ENCODE measurements around the gene RFPL2. TPM values are rescaled to one million over a fixed set of nuclear protein-coding genes. Genes with fewer than 3 reads are reported as not detected.
"Not testable (repeated sequence)": the region's sequence is repeated elsewhere in the genome, so short reads cannot be mapped to it uniquely, and the experiment has no call there.

Gene RFPL2
- total RNA-seq, 1 experiment from 2014 or later = not detected

DNA sequence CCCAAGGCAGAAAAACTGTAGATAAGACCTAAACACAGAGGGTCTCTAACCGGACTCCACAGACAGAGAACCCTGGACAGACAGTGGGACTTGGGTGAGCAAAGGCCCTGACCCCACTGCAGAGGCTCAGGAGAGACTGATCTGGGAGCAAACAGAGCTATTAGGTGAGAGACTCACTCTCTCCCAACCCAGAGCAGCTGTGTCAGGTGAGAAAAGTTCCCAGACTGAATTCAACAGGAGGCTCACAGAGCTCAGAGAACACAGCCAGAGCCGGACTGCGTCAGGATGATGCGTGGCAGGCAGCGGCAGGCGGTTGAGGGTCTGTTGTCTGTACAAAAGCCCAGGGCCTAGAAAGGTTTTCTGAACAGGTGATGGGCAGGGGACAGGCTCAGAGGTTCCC lies 5.5 kb downstream of the RFPL2 start:
- no peak for TF ChIP-seq EZH2phosphoT487 (IDR thresholded peaks at IDR 0.05; ENCODE audit: borderline replicate concordance, low read length)
- no peak for TF ChIP-seq EZH2 (IDR thresholded peaks at IDR 0.05; ENCODE audit: low read length, unreplicated experiment)
- TF ChIP-seq, protein P1, sequence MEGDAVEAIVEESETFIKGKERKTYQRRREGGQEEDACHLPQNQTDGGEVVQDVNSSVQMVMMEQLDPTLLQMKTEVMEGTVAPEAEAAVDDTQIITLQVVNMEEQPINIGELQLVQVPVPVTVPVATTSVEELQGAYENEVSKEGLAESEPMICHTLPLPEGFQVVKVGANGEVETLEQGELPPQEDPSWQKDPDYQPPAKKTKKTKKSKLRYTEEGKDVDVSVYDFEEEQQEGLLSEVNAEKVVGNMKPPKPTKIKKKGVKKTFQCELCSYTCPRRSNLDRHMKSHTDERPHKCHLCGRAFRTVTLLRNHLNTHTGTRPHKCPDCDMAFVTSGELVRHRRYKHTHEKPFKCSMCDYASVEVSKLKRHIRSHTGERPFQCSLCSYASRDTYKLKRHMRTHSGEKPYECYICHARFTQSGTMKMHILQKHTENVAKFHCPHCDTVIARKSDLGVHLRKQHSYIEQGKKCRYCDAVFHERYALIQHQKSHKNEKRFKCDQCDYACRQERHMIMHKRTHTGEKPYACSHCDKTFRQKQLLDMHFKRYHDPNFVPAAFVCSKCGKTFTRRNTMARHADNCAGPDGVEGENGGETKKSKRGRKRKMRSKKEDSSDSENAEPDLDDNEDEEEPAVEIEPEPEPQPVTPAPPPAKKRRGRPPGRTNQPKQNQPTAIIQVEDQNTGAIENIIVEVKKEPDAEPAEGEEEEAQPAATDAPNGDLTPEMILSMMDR (conservative IDR thresholded peaks at IDR 0.05; ENCODE audit: low read depth, low read length) = no peak
- ChIA-PET POLR2A (ENCODE audit: unreplicated experiment) (no interaction called here), CTCF (no interaction called here)
- H3K4me2 ChIP-seq (ENCODE audit: low read length) = no peak overlapping the region
- no peaks in the 10 kb centered on the region for H4K20me1 ChIP-seq (ENCODE audit: low read length)
- no peaks in the 10 kb centered on the region for H3F3A ChIP-seq (ENCODE audit: low read length, unreplicated experiment)
- H3K36me3 ChIP-seq (ENCODE audit: low read depth, low read length) = no peaks in the 10 kb centered on the region
- no peaks in the 10 kb centered on the region for H3K9me3 ChIP-seq (ENCODE audit: low read length)
- H3K9me2 ChIP-seq (replicated peaks; ENCODE audit: low read length) = no peaks in the 10 kb centered on the region
- DNase-seq (no peak), ATAC-seq (no peak)
- H3K27me3 ChIP-seq (ENCODE audit: low read length) = peaks cover 3% of the 10 kb centered on the region
- no peak overlapping the region for H3K4me3 ChIP-seq (ENCODE audit: low read length)
- no peak overlapping the region for H2AFZ ChIP-seq (ENCODE audit: low read length)
- no peaks in the 10 kb centered on the region for H3K4me1 ChIP-seq (ENCODE audit: insufficient read depth, low read length)
- intact Hi-C loops (cut with micrococcal nuclease) = no loop called here
- H3K9ac ChIP-seq (ENCODE audit: low read length) = no peak overlapping the region
- BruUV-seq (replicated peaks) = no TSS peak
- no peaks in the 10 kb centered on the region for H3K79me2 ChIP-seq (ENCODE audit: low read length)
- H3K27ac ChIP-seq (ENCODE audit: low read length) = no peak overlapping the region

DNA sequence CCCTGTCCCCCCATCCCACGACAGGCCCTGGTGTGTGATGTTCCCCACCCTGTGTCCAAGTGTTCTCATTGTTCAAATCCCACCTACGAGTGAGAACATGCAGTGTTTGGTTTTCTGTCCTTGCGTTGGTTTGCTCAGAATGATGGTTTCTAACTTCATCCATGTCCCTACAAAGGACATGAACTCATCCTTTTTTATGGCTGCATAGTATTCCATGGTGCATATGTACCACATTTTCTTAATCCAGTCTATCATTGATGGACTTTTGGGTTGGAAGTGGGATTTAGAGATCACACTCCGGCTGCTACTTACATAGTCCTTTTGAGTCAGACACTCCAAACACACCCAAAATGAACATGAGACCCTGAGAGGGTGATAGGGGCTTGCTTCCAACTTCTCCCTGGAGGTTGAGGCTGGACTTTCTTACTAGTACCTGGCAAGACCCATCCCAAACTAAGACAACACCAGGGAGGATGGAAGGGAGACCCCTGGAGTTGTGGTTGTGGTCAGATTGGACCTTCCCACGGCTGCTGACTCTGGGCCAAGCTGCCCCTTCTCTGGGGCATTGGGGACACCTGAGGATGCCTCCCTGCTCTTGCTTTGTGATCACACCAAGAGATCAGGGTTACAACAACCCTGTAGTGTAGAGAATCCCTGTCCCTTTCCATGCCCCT lies 7.2 kb downstream of the RFPL2 start:
- H3K36me3 ChIP-seq (ENCODE audit: low read depth, low read length); POLR2A ChIA-PET (ENCODE audit: unreplicated experiment); ATAC-seq; H3K9me2 ChIP-seq (replicated peaks; ENCODE audit: low read length); H3K27ac ChIP-seq (ENCODE audit: low read length); H3K9me3 ChIP-seq (ENCODE audit: low read length); H3K9ac ChIP-seq (ENCODE audit: low read length); DNase-seq; H3K4me1 ChIP-seq (ENCODE audit: insufficient read depth, low read length); CTCF ChIA-PET; H3K79me2 ChIP-seq (ENCODE audit: low read length); BruUV-seq (replicated peaks); H3F3A ChIP-seq (ENCODE audit: low read length, unreplicated experiment); H4K20me1 ChIP-seq (ENCODE audit: low read length); intact Hi-C loops (cut with micrococcal nuclease); H3K27me3 ChIP-seq (ENCODE audit: low read length); H2AFZ ChIP-seq (ENCODE audit: low read length); H3K4me2 ChIP-seq (ENCODE audit: low read length); H3K4me3 ChIP-seq (ENCODE audit: low read length): not testable (repeated sequence)

DNA sequence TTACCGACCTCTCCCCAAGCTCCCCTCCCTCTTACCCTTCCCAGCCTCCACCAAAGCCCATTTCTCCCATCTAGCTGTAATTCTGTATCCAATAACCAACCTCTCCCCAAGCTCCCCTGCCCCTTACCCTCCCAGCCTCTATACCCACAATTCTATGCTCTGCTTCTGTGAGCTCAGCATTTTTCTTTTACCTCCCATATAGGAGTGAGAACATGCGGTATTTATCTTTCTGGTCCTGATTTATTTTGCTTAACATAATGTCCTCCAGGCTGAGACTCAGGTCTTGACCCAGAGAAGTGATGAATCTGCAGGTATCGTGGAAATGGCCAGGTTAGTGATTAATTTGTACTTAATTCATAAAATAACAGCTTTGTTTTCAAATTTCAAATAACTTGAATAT lies 9.0 kb downstream of the RFPL2 start:
- BruUV-seq (replicated peaks); POLR2A ChIA-PET (ENCODE audit: unreplicated experiment); CTCF ChIA-PET; H4K20me1 ChIP-seq (ENCODE audit: low read length); H3K4me3 ChIP-seq (ENCODE audit: low read length); H2AFZ ChIP-seq (ENCODE audit: low read length); intact Hi-C loops (cut with micrococcal nuclease); H3K36me3 ChIP-seq (ENCODE audit: low read depth, low read length); ATAC-seq; H3K4me2 ChIP-seq (ENCODE audit: low read length); H3K9me3 ChIP-seq (ENCODE audit: low read length); H3F3A ChIP-seq (ENCODE audit: low read length, unreplicated experiment); H3K9ac ChIP-seq (ENCODE audit: low read length); H3K27ac ChIP-seq (ENCODE audit: low read length); DNase-seq; H3K9me2 ChIP-seq (replicated peaks; ENCODE audit: low read length); H3K4me1 ChIP-seq (ENCODE audit: insufficient read depth, low read length); H3K79me2 ChIP-seq (ENCODE audit: low read length): not testable (repeated sequence)
- H3K27me3 ChIP-seq (ENCODE audit: low read length) = peaks cover 11% of the 10 kb centered on the region

DNA sequence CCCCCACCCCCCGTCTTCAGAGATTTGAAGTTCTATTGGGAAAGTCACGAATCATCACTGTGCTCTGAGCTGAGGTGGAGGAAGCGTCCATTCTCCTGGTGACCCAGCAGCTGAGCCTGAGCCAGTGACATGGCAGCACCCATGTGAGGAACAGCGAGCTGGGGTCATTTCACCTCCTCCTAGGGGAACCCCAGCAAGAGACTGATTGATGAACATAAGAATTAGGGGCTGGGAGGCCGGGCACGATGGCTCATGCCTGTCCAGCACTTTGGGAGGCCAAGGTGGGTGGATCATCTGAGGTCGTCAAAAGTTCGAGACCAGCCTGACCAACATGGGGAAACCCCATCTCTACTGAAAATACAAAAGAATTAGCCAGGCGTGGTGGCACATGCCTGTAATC lies 11.5 kb downstream of the RFPL2 start:
- DNase-seq; H3K4me3 ChIP-seq (ENCODE audit: low read length); H3K4me1 ChIP-seq (ENCODE audit: insufficient read depth, low read length); H3K9me2 ChIP-seq (replicated peaks; ENCODE audit: low read length); H3K79me2 ChIP-seq (ENCODE audit: low read length); H3K27ac ChIP-seq (ENCODE audit: low read length); intact Hi-C loops (cut with micrococcal nuclease); H3K4me2 ChIP-seq (ENCODE audit: low read length); H3K36me3 ChIP-seq (ENCODE audit: low read depth, low read length); H3K9me3 ChIP-seq (ENCODE audit: low read length); ATAC-seq; H3F3A ChIP-seq (ENCODE audit: low read length, unreplicated experiment); CTCF ChIA-PET; H4K20me1 ChIP-seq (ENCODE audit: low read length); BruUV-seq (replicated peaks); H3K9ac ChIP-seq (ENCODE audit: low read length); POLR2A ChIA-PET (ENCODE audit: unreplicated experiment); H2AFZ ChIP-seq (ENCODE audit: low read length): not testable (repeated sequence)
- H3K27me3 ChIP-seq (ENCODE audit: low read length) = peaks cover 11% of the 10 kb centered on the region

DNA sequence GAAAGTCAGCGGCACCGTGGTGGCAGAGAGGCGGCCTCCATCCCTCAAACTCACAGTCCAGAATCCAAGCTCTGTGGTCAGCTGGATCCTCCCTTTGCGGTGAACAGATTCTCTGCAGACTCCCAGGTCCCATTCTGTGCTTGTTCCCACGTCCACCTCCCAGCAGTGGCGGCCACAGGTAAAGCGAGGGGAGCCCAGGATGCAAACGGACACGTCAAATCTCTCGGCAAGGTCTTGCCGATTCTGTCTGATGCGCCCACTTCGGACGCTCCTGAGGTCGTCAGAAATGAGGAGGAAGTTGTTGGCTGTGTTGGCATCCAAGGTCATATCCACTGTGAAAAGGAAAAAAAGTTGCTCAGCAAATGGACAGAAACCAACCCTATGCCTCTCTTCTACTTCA lies 13.9 kb downstream of the RFPL2 start:
- H3K36me3 ChIP-seq (ENCODE audit: low read depth, low read length); H3K79me2 ChIP-seq (ENCODE audit: low read length); H3K27ac ChIP-seq (ENCODE audit: low read length); H3K4me3 ChIP-seq (ENCODE audit: low read length); H3K4me2 ChIP-seq (ENCODE audit: low read length); H2AFZ ChIP-seq (ENCODE audit: low read length); H3K9me2 ChIP-seq (replicated peaks; ENCODE audit: low read length); H3K9me3 ChIP-seq (ENCODE audit: low read length); H4K20me1 ChIP-seq (ENCODE audit: low read length); BruUV-seq (replicated peaks); POLR2A ChIA-PET (ENCODE audit: unreplicated experiment); CTCF ChIA-PET; H3K4me1 ChIP-seq (ENCODE audit: insufficient read depth, low read length); H3K9ac ChIP-seq (ENCODE audit: low read length); intact Hi-C loops (cut with micrococcal nuclease); ATAC-seq; H3F3A ChIP-seq (ENCODE audit: low read length, unreplicated experiment); DNase-seq: not testable (repeated sequence)
- H3K27me3 ChIP-seq (ENCODE audit: low read length) = peaks cover 11% of the 10 kb centered on the region

Measured in PC-3 (cell line).